BJ (cell line): ENCODE results near the gene AP5S1. TPM values are rescaled to one million over a fixed set of nuclear protein-coding genes. Genes with fewer than 3 reads are reported as not detected.

Experiments
- CTCF ChIA-PET: fragments of 350-600 bp; formaldehyde crosslinking; extraction: SDS; loops from one replicate; lab custom pipeline; 2021; ENCODE audit warnings: antibody characterized with exemption, inconsistent platforms; lab: Yijun Ruan, JAX
- POLR2A ChIA-PET: fragments of 300-600 bp; sonication (Branson Sonifier 250); formaldehyde crosslinking; extraction: SDS; loops from one replicate; lab custom pipeline; 2021; ENCODE audit warnings: antibody characterized with exemption; lab: Charles Lee
- DNase-seq: peaks from one replicate; pipeline ENCODE4 v3.0.0-alpha.2; 2011; ENCODE audit warnings: low read depth
- H3K27me3 ChIP-seq: 2 replicates; pipeline ENCODE4 v1.6.0; 2011; ENCODE audit warnings: low read length; ENCODE audit not compliant: control insufficient read depth, insufficient read depth
- H3K36me3 ChIP-seq: 2 replicates; pipeline ENCODE4 v1.5.1; 2011; ENCODE audit warnings: low read length; ENCODE audit not compliant: control insufficient read depth, insufficient read depth
- H3K4me3 ChIP-seq: 2 replicates; pipeline ENCODE4 v1.5.1; 2011; ENCODE audit warnings: low read depth, mild to moderate bottlenecking, control low read depth, low read length
- polyA plus RNA-seq: library from polyadenylated mRNA; depleted of rRNA; stranded (reverse); fragments of >200 nt; gene quantifications from 2 replicates; pipeline ENCODE4 v1.2.3, GENCODE V29; 2011
- TF ChIP-seq, protein P1 (sequence below): IDR thresholded peaks from 2 replicates; pipeline ENCODE4 v1.5.1; 2011; ENCODE audit warnings: low read depth, mild to moderate bottlenecking, control low read depth, inconsistent platforms, low read length, moderate library complexity; ENCODE audit not compliant: insufficient read depth

AP5S1 gene
- polyA plus RNA-seq, 1 experiment, result 12.2 TPM

DNA sequence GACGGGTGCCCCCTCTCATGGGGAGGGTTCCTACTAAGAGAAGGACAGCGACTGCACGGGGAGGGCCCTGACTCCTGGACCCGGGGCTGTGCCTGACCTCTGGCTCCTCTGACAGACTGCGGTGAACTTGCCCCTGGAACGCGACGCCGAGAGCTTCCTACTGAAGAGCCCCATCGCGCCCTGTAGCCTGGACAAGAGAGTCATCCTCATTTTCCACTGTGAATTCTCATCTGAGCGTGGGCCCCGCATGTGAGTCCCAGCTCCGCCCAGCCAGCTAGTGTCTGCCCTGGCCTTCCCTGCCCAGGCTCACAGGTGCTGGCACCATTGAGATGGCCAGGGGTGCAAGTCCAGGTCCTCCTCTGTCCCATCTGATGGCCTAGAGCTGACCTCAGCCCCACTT lies 17.1 kb upstream of the AP5S1 start:
- DNase-seq, result no peak
- TF ChIP-seq, protein P1, sequence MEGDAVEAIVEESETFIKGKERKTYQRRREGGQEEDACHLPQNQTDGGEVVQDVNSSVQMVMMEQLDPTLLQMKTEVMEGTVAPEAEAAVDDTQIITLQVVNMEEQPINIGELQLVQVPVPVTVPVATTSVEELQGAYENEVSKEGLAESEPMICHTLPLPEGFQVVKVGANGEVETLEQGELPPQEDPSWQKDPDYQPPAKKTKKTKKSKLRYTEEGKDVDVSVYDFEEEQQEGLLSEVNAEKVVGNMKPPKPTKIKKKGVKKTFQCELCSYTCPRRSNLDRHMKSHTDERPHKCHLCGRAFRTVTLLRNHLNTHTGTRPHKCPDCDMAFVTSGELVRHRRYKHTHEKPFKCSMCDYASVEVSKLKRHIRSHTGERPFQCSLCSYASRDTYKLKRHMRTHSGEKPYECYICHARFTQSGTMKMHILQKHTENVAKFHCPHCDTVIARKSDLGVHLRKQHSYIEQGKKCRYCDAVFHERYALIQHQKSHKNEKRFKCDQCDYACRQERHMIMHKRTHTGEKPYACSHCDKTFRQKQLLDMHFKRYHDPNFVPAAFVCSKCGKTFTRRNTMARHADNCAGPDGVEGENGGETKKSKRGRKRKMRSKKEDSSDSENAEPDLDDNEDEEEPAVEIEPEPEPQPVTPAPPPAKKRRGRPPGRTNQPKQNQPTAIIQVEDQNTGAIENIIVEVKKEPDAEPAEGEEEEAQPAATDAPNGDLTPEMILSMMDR, result no peak
- Histone ChIP-seq H3K27me3 (no peaks in the 10 kb centered on the region), H3K4me3 (no peak overlapping the region), H3K36me3 (peaks cover 43% of the 10 kb centered on the region)
- ChIA-PET POLR2A (no interaction called here), CTCF (interaction anchor here (1.6 kb wide), 1 partner anchor 16 kb away, joined by 6 read pairs; the partner anchor contains the start of gene CENPB)

DNA sequence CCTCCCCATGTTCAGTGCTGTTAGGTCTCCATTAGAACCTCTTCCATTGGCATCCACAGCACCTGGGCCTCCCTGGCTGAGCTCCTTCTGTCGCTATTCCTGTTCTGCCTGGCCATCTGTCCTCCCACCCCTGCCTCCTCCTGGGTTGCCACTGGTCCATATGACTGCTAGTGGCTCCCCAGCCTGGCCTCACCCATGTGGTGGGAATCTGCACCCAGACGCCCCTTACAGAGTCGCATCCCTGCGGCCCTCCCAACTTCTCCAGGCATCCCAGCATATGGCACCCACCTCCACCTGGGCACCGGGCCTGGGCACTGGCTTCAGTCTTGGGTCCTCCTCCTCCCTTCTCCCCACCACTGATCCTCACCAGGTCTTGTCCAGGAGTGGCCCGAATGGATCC lies 16.5 kb upstream of the AP5S1 start:
- Histone ChIP-seq H3K4me3 (no peak overlapping the region), H3K27me3 (no peaks in the 10 kb centered on the region), H3K36me3 (peaks cover 41% of the 10 kb centered on the region)
- POLR2A ChIA-PET, result no interaction called here
- TF ChIP-seq, protein P1, result no peak
- CTCF ChIA-PET, result interaction anchor here (1.6 kb wide), 1 partner anchor 17 kb away, joined by 6 read pairs; the partner anchor contains the start of gene CENPB
- no peak for DNase-seq

DNA sequence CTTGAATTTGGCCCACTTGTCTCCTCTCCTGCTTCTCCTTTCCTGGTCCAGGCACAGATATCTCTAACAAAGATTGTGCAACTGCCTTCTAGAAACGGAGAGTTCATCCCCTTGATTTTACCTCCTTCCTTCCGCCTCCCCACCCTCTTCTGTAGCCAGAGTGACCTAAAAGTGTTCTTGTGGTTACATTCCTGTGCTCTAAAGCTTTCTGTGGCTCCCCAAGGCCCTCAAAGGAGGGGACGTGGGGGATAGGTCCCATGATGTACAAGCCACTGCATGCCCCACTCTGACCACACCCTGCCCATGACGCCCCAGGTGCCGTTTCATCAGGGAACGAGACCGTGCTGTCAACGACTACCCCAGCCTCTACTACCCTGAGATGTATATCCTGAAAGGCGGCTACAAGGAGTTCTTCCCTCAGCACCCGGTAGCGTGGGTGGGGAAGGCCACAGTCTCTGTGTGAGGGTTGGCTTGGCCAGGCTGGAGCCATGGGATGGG lies 16.0 kb upstream of the AP5S1 start:
- H3K4me3 ChIP-seq, result no peak overlapping the region
- TF ChIP-seq, protein P1, result no peak
- DNase-seq, result no peak
- CTCF ChIA-PET, result interaction anchor here (0.7 to 1.6 kb wide), 2 partner anchors 17 to 268 kb away, joined by 3 to 6 read pairs; partner anchors contain the start of gene CENPB
- POLR2A ChIA-PET, result interaction anchor here (0.6 kb wide), 1 partner anchor 8 kb away, joined by 3 read pairs; the partner anchor contains the start of gene CDC25B
- no peaks in the 10 kb centered on the region for H3K27me3 ChIP-seq
- peaks cover 38% of the 10 kb centered on the region for H3K36me3 ChIP-seq

DNA sequence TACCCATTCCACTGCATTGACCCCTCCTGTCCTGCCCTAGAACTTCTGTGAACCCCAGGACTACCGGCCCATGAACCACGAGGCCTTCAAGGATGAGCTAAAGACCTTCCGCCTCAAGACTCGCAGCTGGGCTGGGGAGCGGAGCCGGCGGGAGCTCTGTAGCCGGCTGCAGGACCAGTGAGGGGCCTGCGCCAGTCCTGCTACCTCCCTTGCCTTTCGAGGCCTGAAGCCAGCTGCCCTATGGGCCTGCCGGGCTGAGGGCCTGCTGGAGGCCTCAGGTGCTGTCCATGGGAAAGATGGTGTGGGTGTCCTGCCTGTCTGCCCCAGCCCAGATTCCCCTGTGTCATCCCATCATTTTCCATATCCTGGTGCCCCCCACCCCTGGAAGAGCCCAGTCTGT lies 15.6 kb upstream of the AP5S1 start:
- H3K27me3 ChIP-seq, result no peaks in the 10 kb centered on the region
- H3K36me3 ChIP-seq, result peaks cover 36% of the 10 kb centered on the region
- POLR2A ChIA-PET, result interaction anchor here (0.6 kb wide), 1 partner anchor 8 kb away, joined by 3 read pairs; the partner anchor contains the start of gene CDC25B
- no peak for DNase-seq
- CTCF ChIA-PET, result interaction anchor here (0.6 to 1.3 kb wide), 3 partner anchors 9 to 268 kb away, joined by 3 to 5 read pairs (median 3); partner anchors contain the start of gene CDC25B
- H3K4me3 ChIP-seq, result no peak overlapping the region
- TF ChIP-seq, protein P1, result no peak

DNA sequence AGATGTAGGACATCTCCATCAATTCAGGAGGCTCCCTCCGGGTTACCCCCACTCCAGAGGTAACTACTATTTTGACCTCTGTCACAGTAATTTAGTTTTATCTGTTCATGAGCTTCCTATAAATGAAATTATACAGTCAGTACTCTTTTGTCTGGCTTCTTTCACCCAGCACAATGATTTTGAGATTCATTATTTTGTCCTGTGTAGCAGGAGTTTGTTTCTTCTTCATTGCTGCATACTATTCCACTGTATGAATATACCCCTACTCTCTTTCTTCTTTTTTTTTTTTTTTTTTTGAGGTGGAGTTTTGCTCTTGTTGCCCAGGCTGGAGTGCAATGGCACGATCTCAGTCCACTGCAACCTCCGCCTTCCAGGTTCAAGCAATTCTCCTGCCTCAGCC lies 11.8 kb upstream of the AP5S1 start:
- POLR2A ChIA-PET, result no interaction called here
- CTCF ChIA-PET, result interaction anchor here (0.8 kb wide), 2 partner anchors 17 to 131 kb away, joined by 3 to 4 read pairs; no protein-coding TSS in a partner anchor
- DNase-seq, result no peak
- H3K36me3 ChIP-seq, result peaks cover 10% of the 10 kb centered on the region
- TF ChIP-seq, protein P1, result no peak
- H3K27me3 ChIP-seq, result no peaks in the 10 kb centered on the region
- no peak overlapping the region for H3K4me3 ChIP-seq
